Activated T-helper 1 cell treated with Interleukin-2 at 50 U/mL for 16 hours (primary cell): ENCODE results near the gene PRDM2.
"Not testable (repeated sequence)": the region's sequence is repeated elsewhere in the genome, so short reads cannot be mapped to it uniquely, and the experiment has no call there.

Experiments used
- DNase-seq: peaks from one replicate; pipeline ENCODE4 v3.0.0-alpha.2; 2020; ENCODE audit warnings: low read depth

PRDM2 gene

GRCh38 chr1:13701271-13701640, 1.3 kb downstream of the PRDM2 start:
- DNase-seq = no peak

- peak; percentile 33 for DNase-seq
Observed at GRCh38 chr1:13702425-13703127, 2.6 kb downstream of the PRDM2 start.

GRCh38 chr1:13703128-13703513, 3.1 kb downstream of the PRDM2 start:
- no peak for DNase-seq

- no peak for DNase-seq
Observed at GRCh38 chr1:13703558-13704490, 3.8 kb downstream of the PRDM2 start.

GRCh38 chr1:13706046-13706445, 6.1 kb downstream of the PRDM2 start:
- no peak for DNase-seq

- DNase-seq = no peak
Observed at GRCh38 chr1:13707164-13707563, 7.2 kb downstream of the PRDM2 start.

- DNase-seq = no peak
Observed at GRCh38 chr1:13708380-13708982, 8.5 kb downstream of the PRDM2 start.

- no peak for DNase-seq
Observed at GRCh38 chr1:13710086-13710485, 10.1 kb downstream of the PRDM2 start.

- no peak for DNase-seq
Observed at GRCh38 chr1:13714851-13715250, 14.9 kb downstream of the PRDM2 start.

- DNase-seq = not testable (repeated sequence)
Observed at GRCh38 chr1:13715616-13716287, 15.8 kb downstream of the PRDM2 start.

GRCh38 chr1:13722808-13723360, 22.9 kb downstream of the PRDM2 start:
- no peak for DNase-seq

- DNase-seq = no peak
Observed at GRCh38 chr1:13723810-13724209, 23.8 kb downstream of the PRDM2 start.

GRCh38 chr1:13725714-13726175, 25.8 kb downstream of the PRDM2 start:
- no peak for DNase-seq

GRCh38 chr1:13728091-13728715, 28.2 kb downstream of the PRDM2 start:
- DNase-seq = no peak

- DNase-seq = no peak
Observed at GRCh38 chr1:13730291-13730690, 30.3 kb downstream of the PRDM2 start.

GRCh38 chr1:13730751-13731482, 30.9 kb downstream of the PRDM2 start:
- DNase-seq = peak; percentile 70

- no peak for DNase-seq
Observed at GRCh38 chr1:13731897-13732296, 31.9 kb downstream of the PRDM2 start.

GRCh38 chr1:13732971-13733667, 33.1 kb downstream of the PRDM2 start:
- DNase-seq = peak; percentile 7

GRCh38 chr1:13733711-13734110, 33.7 kb downstream of the PRDM2 start:
- no peak for DNase-seq
